MM.1S (cell line): Measurements from ENCODE around the gene KCTD5.

Experiments used
- DNase-seq: peaks from one replicate; pipeline ENCODE4 v3.0.0-alpha.2; 2015
- H2AFZ ChIP-seq: fragments of 300-600 bp; sonication (generic); 2 replicates; pipeline ENCODE4 v1.6.0; 2016; ENCODE audit warnings: antibody characterized with exemption, low read length
- H3F3A ChIP-seq: fragments of 300-600 bp; sonication (generic); 2 replicates; pipeline ENCODE4 v1.6.1; 2016; ENCODE audit warnings: mild to moderate bottlenecking, antibody characterized with exemption, low read length, moderate library complexity, mixed read lengths; ENCODE audit not compliant: insufficient read depth
- H3K27ac ChIP-seq: fragments of 300-600 bp; sonication (generic); 2 replicates; pipeline ENCODE4 v1.5.1; 2016; ENCODE audit warnings: mild to moderate bottlenecking, low read length
- H3K27me3 ChIP-seq: fragments of 300-600 bp; sonication (generic); replicated peaks from 2 replicates; pipeline ENCODE4 v1.6.0; 2016; ENCODE audit warnings: low read length; ENCODE audit not compliant: insufficient read depth
- H3K36me3 ChIP-seq: fragments of 300-600 bp; sonication (generic); replicated peaks from 2 replicates; pipeline ENCODE4 v1.6.1; 2016; ENCODE audit warnings: mild to moderate bottlenecking, low read length, mixed read lengths; ENCODE audit not compliant: insufficient read depth
- H3K4me1 ChIP-seq: fragments of 300-600 bp; sonication (generic); 2 replicates; pipeline ENCODE4 v1.6.1; 2016; ENCODE audit warnings: low read length, mixed read lengths
- H3K4me2 ChIP-seq: fragments of 300-600 bp; sonication (generic); 2 replicates; pipeline ENCODE4 v1.6.0; 2016; ENCODE audit warnings: low read depth, low read length
- H3K4me3 ChIP-seq: fragments of 300-600 bp; sonication (generic); 2 replicates; pipeline ENCODE4 v1.5.1; 2016; ENCODE audit warnings: low read length, mixed read lengths
- H3K79me2 ChIP-seq: fragments of 300-600 bp; sonication (generic); 2 replicates; pipeline ENCODE4 v1.6.1; 2016; ENCODE audit warnings: mixed run types, low read length, mixed read lengths
- H3K9ac ChIP-seq: fragments of 300-600 bp; sonication (generic); 2 replicates; pipeline ENCODE4 v1.6.1; 2016; ENCODE audit warnings: low read length, mixed read lengths
- H3K9me2 ChIP-seq: fragments of 300-600 bp; sonication (generic); replicated peaks from 2 replicates; pipeline ENCODE4 v1.6.1; 2016; ENCODE audit warnings: mild to moderate bottlenecking, low read length, mixed read lengths; ENCODE audit not compliant: insufficient read depth
- H3K9me3 ChIP-seq: fragments of 300-600 bp; sonication (generic); replicated peaks from 2 replicates; pipeline ENCODE4 v1.6.1; 2016; ENCODE audit warnings: mild to moderate bottlenecking, low read length, mixed read lengths; ENCODE audit not compliant: insufficient read depth
- H4K20me1 ChIP-seq: fragments of 300-600 bp; sonication (generic); 2 replicates; pipeline ENCODE4 v1.6.1; 2016; ENCODE audit warnings: mild to moderate bottlenecking, low read length, moderate library complexity, mixed read lengths; ENCODE audit not compliant: insufficient read depth
- CTCF ChIP-seq: fragments of 300-600 bp; sonication (generic); IDR thresholded peaks from 2 replicates; pipeline ENCODE4 v1.5.1; 2016; ENCODE audit warnings: antibody characterized with exemption, low read length, mixed read lengths
- EZH2 ChIP-seq: fragments of 300-600 bp; sonication (generic); optimal IDR thresholded peaks from 2 replicates; pipeline ENCODE3; 2017; ENCODE audit warnings: low read depth, mild to moderate bottlenecking, antibody characterized with exemption, low read length, mixed read lengths
- EZH2phosphoT487 ChIP-seq: fragments of 300-600 bp; sonication (generic); IDR thresholded peaks from 2 replicates; pipeline ENCODE4 v1.6.1; 2018; ENCODE audit warnings: antibody characterized with exemption, low read length

The KCTD5 gene

GRCh38 chr16:2710711-2711231 is 28.4 kb downstream of the KCTD5 start:
- H3K36me3 ChIP-seq = no peaks in the 10 kb centered on the region; the same call in 1 of the 2 replicates
- no peaks in the 10 kb centered on the region for H3K9me3 ChIP-seq
- no peaks in the 10 kb centered on the region for H3K4me1 ChIP-seq
- no peaks in the 10 kb centered on the region for H4K20me1 ChIP-seq
- no peaks in the 10 kb centered on the region for H3K79me2 ChIP-seq
- TF ChIP-seq EZH2 (no peak), EZH2phosphoT487 (no peak)
- H3K27ac ChIP-seq = no peak overlapping the region
- no peak overlapping the region for H2AFZ ChIP-seq
- H3K4me3 ChIP-seq = no peak overlapping the region
- no peak overlapping the region for H3K9ac ChIP-seq
- H3K9me2 ChIP-seq = no peaks in the 10 kb centered on the region
- DNase-seq = no peak
- H3F3A ChIP-seq = no peaks in the 10 kb centered on the region
- no peak overlapping the region for H3K4me2 ChIP-seq
- H3K27me3 ChIP-seq = peaks cover 19% of the 10 kb centered on the region

GRCh38 chr16:2711370-2712062 is 29.2 kb downstream of the KCTD5 start:
- H3K9ac ChIP-seq = no peak overlapping the region
- no peak for TF ChIP-seq EZH2
- TF ChIP-seq EZH2phosphoT487 = no peak
- TF ChIP-seq CTCF = no peak

DNA sequence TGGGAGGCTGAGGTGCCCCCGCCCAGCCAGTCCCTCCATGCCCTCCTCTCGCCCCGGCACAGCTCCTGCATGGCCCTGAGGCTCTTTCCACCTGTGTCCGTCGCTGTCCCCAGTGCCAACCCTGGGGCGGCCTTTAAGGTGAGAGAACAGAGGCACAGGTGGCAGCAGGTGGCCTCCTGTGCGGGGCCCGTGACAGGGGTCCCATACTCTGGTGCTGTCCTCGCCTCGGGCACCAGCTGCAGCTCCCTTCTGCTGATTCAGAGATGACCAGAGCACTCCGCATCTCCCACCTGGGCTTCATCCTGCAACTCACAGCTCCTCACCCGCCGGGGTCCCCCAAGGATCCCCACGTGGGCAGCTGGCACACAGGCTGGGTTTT is 29.7 kb downstream of the KCTD5 start:
- H3K27me3 ChIP-seq = peaks cover 32% of the 10 kb centered on the region
- H3K4me2 ChIP-seq = no peak overlapping the region
- no peaks in the 10 kb centered on the region; the same call in 1 of the 2 replicates for H3K36me3 ChIP-seq
- H3K4me1 ChIP-seq = no peaks in the 10 kb centered on the region
- H2AFZ ChIP-seq = no peak overlapping the region
- H3K79me2 ChIP-seq = no peaks in the 10 kb centered on the region
- H3F3A ChIP-seq = no peaks in the 10 kb centered on the region
- H3K27ac ChIP-seq = no peak overlapping the region
- no peaks in the 10 kb centered on the region for H4K20me1 ChIP-seq
- TF ChIP-seq CTCF (no peak), EZH2phosphoT487 (no peak), EZH2 (no peak)
- H3K9me2 ChIP-seq = no peaks in the 10 kb centered on the region
- no peaks in the 10 kb centered on the region for H3K9me3 ChIP-seq
- no peak for DNase-seq
- H3K9ac ChIP-seq = no peak overlapping the region
- no peak overlapping the region for H3K4me3 ChIP-seq

More at GRCh38 chr16:2711370-2712062, 29.2 kb downstream of the KCTD5 start:
- Histone ChIP-seq H3K36me3 (no peaks in the 10 kb centered on the region; the same call in 1 of the 2 replicates), H3K4me3 (no peak overlapping the region), H3K9me3 (no peaks in the 10 kb centered on the region), H3K4me1 (no peaks in the 10 kb centered on the region), H3K27ac (no peak overlapping the region), H3K4me2 (no peak overlapping the region), H2AFZ (no peak overlapping the region), H4K20me1 (no peaks in the 10 kb centered on the region), H3F3A (no peaks in the 10 kb centered on the region), H3K27me3 (peaks cover 26% of the 10 kb centered on the region), H3K9me2 (no peaks in the 10 kb centered on the region), H3K79me2 (no peaks in the 10 kb centered on the region)
- DNase-seq = no peak

GRCh38 chr16:2712546-2712945 is 30.2 kb downstream of the KCTD5 start:
- no peaks in the 10 kb centered on the region for H3K4me1 ChIP-seq
- DNase-seq = no peak
- no peaks in the 10 kb centered on the region for H3K9me3 ChIP-seq
- H3K9ac ChIP-seq = no peak overlapping the region
- H3K4me2 ChIP-seq = no peak overlapping the region
- no peaks in the 10 kb centered on the region for H3K9me2 ChIP-seq
- no peaks in the 10 kb centered on the region for H3F3A ChIP-seq
- no peak overlapping the region for H3K4me3 ChIP-seq
- H3K36me3 ChIP-seq = no peaks in the 10 kb centered on the region; the same call in 1 of the 2 replicates
- no peak overlapping the region for H3K27ac ChIP-seq
- TF ChIP-seq EZH2 = no peak
- no peak for TF ChIP-seq CTCF
- TF ChIP-seq EZH2phosphoT487 = no peak
- peaks cover 32% of the 10 kb centered on the region for H3K27me3 ChIP-seq
- no peaks in the 10 kb centered on the region for H4K20me1 ChIP-seq
- H2AFZ ChIP-seq = no peak overlapping the region
- H3K79me2 ChIP-seq = no peaks in the 10 kb centered on the region
